22Rv1 (cell line): ENCODE data around the gene ANKRD28.

Source experiments
- ZFX ChIP-seq: fragments of 450-650 bp; IDR thresholded peaks from 2 replicates; pipeline ENCODE4 v1.6.1; 2017; ENCODE audit warnings: antibody characterized with exemption, borderline replicate concordance
- TF ChIP-seq, protein P1 (sequence below): fragments of 450-650 bp; IDR thresholded peaks from 2 replicates; pipeline ENCODE4 v1.5.1; 2017; ENCODE audit warnings: mild to moderate bottlenecking

DNA sequence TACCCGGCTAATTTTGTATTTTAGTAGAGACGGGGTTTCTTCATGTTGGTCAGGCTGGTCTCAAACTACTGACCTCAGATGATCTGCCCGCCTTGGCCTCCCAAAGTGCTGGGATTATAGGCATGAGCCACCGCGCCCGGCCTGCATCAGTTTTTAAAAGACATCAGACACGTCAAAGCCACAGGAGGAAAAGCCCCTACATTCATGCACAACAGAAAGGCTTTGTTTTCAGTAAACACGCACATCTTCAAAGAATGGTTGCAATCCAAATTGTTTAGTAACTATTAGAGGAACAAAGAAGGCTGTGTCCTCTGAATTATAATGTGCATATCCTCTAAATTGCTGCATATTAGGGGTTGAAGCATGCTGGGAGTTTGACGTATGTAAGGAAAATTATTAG, 142.9 kb downstream of the ANKRD28 start:
- TF ChIP-seq, protein P1, sequence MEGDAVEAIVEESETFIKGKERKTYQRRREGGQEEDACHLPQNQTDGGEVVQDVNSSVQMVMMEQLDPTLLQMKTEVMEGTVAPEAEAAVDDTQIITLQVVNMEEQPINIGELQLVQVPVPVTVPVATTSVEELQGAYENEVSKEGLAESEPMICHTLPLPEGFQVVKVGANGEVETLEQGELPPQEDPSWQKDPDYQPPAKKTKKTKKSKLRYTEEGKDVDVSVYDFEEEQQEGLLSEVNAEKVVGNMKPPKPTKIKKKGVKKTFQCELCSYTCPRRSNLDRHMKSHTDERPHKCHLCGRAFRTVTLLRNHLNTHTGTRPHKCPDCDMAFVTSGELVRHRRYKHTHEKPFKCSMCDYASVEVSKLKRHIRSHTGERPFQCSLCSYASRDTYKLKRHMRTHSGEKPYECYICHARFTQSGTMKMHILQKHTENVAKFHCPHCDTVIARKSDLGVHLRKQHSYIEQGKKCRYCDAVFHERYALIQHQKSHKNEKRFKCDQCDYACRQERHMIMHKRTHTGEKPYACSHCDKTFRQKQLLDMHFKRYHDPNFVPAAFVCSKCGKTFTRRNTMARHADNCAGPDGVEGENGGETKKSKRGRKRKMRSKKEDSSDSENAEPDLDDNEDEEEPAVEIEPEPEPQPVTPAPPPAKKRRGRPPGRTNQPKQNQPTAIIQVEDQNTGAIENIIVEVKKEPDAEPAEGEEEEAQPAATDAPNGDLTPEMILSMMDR, result no peak
- TF ChIP-seq ZFX, result no peak
